ENCODE measurements around the gene LRRC47. TPM values are rescaled to one million over a fixed set of nuclear protein-coding genes. Genes with fewer than 3 reads are reported as not detected.

The LRRC47 gene
- total and polyA plus RNA-seq, 2 experiments from 2014 or later, result 15.1 to 41.9 TPM

DNA sequence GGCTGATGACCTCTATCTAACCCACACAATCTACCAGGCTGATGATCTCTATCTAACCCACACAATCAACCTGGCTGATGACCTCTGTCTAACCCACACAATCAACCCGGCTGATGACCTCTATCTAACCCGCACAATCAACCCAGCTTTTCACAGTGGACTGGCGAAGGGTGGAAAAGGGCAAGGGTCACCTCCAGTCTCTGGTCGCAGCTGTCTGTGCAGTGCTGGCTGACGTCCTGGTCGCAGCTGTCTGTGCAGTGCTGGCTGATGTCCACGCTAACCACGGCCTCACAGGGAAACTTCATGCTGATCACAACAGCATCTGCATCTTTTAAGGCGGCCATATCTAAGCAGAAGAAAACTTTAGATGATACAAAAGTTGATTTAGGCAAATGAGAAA, 56.3 kb downstream of the LRRC47 start:
- TF ChIP-seq EZH2phosphoT487 (IDR thresholded peaks at IDR 0.05; ENCODE audit: insufficient read depth, low read depth) (no peak), EZH2 (IDR thresholded peaks at IDR 0.05; ENCODE audit: insufficient read depth, poor library complexity, severe bottlenecking) (no peak)
- Histone ChIP-seq H3K36me3 (ENCODE audit: low read depth) (no peaks in the 10 kb centered on the region), H3K9ac (no peak overlapping the region), H3K4me1 (ENCODE audit: insufficient read depth) (no peaks in the 10 kb centered on the region), H4K20me1 (ENCODE audit: insufficient read depth) (no peaks in the 10 kb centered on the region), H3K79me2 (ENCODE audit: insufficient read depth) (no peaks in the 10 kb centered on the region), H3K4me3 (no peak overlapping the region), H3F3A (ENCODE audit: insufficient read depth) (no peaks in the 10 kb centered on the region), H3K4me2 (ENCODE audit: unreplicated experiment) (no peak overlapping the region), H3K27me3 (replicated peaks; ENCODE audit: insufficient read depth) (no peaks in the 10 kb centered on the region), H3K9me3 (ENCODE audit: low read depth) (no peaks in the 10 kb centered on the region), H3K9me2 (ENCODE audit: insufficient read depth) (no peaks in the 10 kb centered on the region), H2AFZ (no peak overlapping the region), H3K27ac (no peak overlapping the region)
- WGBS, 2 experiments (ENCODE audit: low coverage in 1 of 2, low lambda C conversion rate in 2 of 2, missing lambda C conversion rate in 2 of 2), result 93% methylated on average over 9 of the region's 9 CpGs
- in situ Hi-C loops (cut with MboI), result no loop called here
- DNase-seq, result no peak

DNA sequence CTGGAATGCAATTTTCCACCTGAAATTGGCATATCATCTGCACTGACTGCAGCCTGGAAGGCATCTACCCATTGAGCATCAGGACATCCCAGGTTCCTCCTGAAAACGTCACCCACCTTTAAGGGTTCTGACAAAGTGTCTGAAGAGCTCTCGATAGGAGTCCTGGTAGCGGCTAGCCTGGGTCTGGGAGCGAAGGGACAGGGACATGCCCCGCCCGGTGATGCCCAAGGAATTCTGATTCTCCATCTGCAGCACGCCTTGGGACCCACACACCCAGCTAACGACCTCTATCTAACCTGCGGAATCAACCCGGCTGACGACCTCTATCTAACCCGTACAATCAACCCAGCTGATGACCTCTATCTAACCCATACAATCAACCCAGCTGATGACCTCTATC, 57.4 kb downstream of the LRRC47 start:
- Histone ChIP-seq H3K9ac (no peak overlapping the region), H3K79me2 (ENCODE audit: insufficient read depth) (no peaks in the 10 kb centered on the region), H3K9me3 (ENCODE audit: low read depth) (no peaks in the 10 kb centered on the region), H3K36me3 (ENCODE audit: low read depth) (no peaks in the 10 kb centered on the region), H4K20me1 (ENCODE audit: insufficient read depth) (no peaks in the 10 kb centered on the region), H3K4me3 (no peak overlapping the region), H3K27ac (no peak overlapping the region), H2AFZ (no peak overlapping the region), H3K4me2 (ENCODE audit: unreplicated experiment) (no peak overlapping the region), H3K9me2 (ENCODE audit: insufficient read depth) (no peaks in the 10 kb centered on the region), H3K27me3 (replicated peaks; ENCODE audit: insufficient read depth) (no peaks in the 10 kb centered on the region), H3F3A (ENCODE audit: insufficient read depth) (no peaks in the 10 kb centered on the region), H3K4me1 (ENCODE audit: insufficient read depth) (no peaks in the 10 kb centered on the region)
- DNase-seq, result no peak
- in situ Hi-C loops (cut with MboI), result no loop called here
- TF ChIP-seq EZH2phosphoT487 (IDR thresholded peaks at IDR 0.05; ENCODE audit: insufficient read depth, low read depth), result no peak
- TF ChIP-seq EZH2 (IDR thresholded peaks at IDR 0.05; ENCODE audit: insufficient read depth, poor library complexity, severe bottlenecking), result no peak
- 96 to 98% methylated on average over 12 of the region's 12 CpGs for WGBS, 2 experiments (ENCODE audit: low coverage in 1 of 2, low lambda C conversion rate in 2 of 2, missing lambda C conversion rate in 2 of 2)

DNA sequence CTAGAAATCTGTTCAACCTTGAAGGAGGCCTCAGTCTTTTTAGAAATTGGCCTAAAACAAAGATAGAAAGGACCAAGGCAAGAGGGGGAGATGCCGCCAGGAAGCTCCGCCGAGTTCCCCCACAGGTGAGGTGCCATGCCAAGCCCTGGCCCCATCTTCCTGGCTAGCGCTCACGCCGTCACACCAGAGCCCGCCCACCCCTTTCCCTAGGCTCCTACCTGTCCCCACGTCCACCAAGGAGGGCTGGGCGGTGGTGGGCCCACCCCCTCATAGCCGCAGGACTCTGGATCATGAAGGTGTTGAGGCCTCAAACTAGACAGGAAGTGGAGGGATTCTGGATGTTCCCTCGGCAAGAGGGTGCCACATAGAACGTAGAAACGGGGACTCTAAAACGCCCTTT, 59.6 kb downstream of the LRRC47 start:
- TF ChIP-seq EZH2phosphoT487 (IDR thresholded peaks at IDR 0.05; ENCODE audit: insufficient read depth, low read depth) (no peak), EZH2 (IDR thresholded peaks at IDR 0.05; ENCODE audit: insufficient read depth, poor library complexity, severe bottlenecking) (no peak)
- Histone ChIP-seq H3K9ac (no peak overlapping the region), H3K36me3 (ENCODE audit: low read depth) (no peaks in the 10 kb centered on the region), H3K79me2 (ENCODE audit: insufficient read depth) (no peaks in the 10 kb centered on the region), H3K9me2 (ENCODE audit: insufficient read depth) (no peaks in the 10 kb centered on the region), H3K27me3 (replicated peaks; ENCODE audit: insufficient read depth) (no peaks in the 10 kb centered on the region), H3K4me2 (ENCODE audit: unreplicated experiment) (no peak overlapping the region), H3K9me3 (ENCODE audit: low read depth) (no peaks in the 10 kb centered on the region), H2AFZ (no peak overlapping the region), H4K20me1 (ENCODE audit: insufficient read depth) (no peaks in the 10 kb centered on the region), H3K4me3 (no peak overlapping the region), H3F3A (ENCODE audit: insufficient read depth) (no peaks in the 10 kb centered on the region), H3K4me1 (ENCODE audit: insufficient read depth) (peaks cover 7% of the 10 kb centered on the region; the same call in 1 of the 2 replicates), H3K27ac (no peak overlapping the region)
- WGBS, 2 experiments (ENCODE audit: low coverage in 1 of 2, low lambda C conversion rate in 2 of 2, missing lambda C conversion rate in 2 of 2), result 89 to 92% methylated on average over 14 of the region's 14 CpGs
- no peak for DNase-seq
- in situ Hi-C loops (cut with MboI), result no loop called here

DNA sequence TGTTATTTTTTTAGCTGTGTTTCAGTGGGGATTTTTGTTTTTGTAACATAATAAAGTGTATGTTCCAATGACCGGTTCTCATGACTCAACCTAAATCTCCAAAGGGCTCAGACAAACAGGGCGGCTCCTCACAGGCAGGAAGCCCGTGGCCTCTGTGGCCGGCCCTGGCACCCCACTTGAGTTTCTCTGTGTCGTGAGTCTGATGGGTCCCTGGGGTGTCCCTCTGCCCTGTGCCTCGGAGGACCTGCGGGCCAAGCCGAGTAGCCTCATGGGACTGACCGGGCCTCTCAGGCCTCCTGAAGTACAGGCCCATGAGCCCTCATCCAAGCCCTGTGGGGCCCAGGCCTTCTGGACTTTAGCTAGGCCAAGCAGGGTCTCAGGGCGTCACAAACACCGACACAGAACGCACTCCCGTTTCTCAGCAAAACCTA, 60.2 kb downstream of the LRRC47 start:
- Histone ChIP-seq H3K4me3 (no peak overlapping the region), H3K4me1 (ENCODE audit: insufficient read depth) (peaks cover 7% of the 10 kb centered on the region; the same call in 1 of the 2 replicates), H4K20me1 (ENCODE audit: insufficient read depth) (no peaks in the 10 kb centered on the region), H3K9ac (no peak overlapping the region), H3F3A (ENCODE audit: insufficient read depth) (no peaks in the 10 kb centered on the region), H3K4me2 (ENCODE audit: unreplicated experiment) (no peak overlapping the region), H2AFZ (no peak overlapping the region), H3K9me3 (ENCODE audit: low read depth) (no peaks in the 10 kb centered on the region), H3K36me3 (ENCODE audit: low read depth) (no peaks in the 10 kb centered on the region), H3K27ac (no peak overlapping the region), H3K27me3 (replicated peaks; ENCODE audit: insufficient read depth) (no peaks in the 10 kb centered on the region), H3K79me2 (ENCODE audit: insufficient read depth) (no peaks in the 10 kb centered on the region), H3K9me2 (ENCODE audit: insufficient read depth) (no peaks in the 10 kb centered on the region)
- WGBS, 2 experiments (ENCODE audit: low coverage in 1 of 2, low lambda C conversion rate in 2 of 2, missing lambda C conversion rate in 2 of 2), result 85 to 91% methylated on average over 13 of the region's 13 CpGs
- DNase-seq, result no peak
- TF ChIP-seq EZH2 (IDR thresholded peaks at IDR 0.05; ENCODE audit: insufficient read depth, poor library complexity, severe bottlenecking) (no peak), EZH2phosphoT487 (IDR thresholded peaks at IDR 0.05; ENCODE audit: insufficient read depth, low read depth) (no peak)
- in situ Hi-C loops (cut with MboI), result no loop called here

DNA sequence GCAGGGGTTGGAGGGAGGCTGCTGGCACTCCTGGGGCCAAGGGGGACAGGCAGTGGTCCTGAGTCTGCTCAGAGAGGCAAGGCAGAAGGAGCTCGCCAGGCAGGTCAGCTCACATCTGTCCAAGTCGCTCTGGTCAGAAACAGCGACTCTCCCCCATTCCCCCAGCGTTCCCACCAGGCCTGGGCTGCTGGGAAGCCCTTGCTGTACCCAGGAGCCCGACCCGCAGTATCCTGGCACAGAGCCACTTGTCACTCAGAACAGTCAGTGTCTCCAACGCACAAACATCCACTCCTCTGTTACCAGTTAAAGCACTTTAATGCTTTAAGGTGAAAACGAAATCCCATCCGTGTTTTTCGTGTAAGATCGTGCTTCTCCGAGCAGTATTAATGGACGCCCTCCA, 60.6 kb downstream of the LRRC47 start:
- H3K9me3 ChIP-seq (ENCODE audit: low read depth), result no peaks in the 10 kb centered on the region
- H3K79me2 ChIP-seq (ENCODE audit: insufficient read depth), result no peaks in the 10 kb centered on the region
- no peaks in the 10 kb centered on the region for H3K27me3 ChIP-seq (replicated peaks; ENCODE audit: insufficient read depth)
- H3K36me3 ChIP-seq (ENCODE audit: low read depth), result no peaks in the 10 kb centered on the region
- WGBS, 2 experiments (ENCODE audit: low coverage in 1 of 2, low lambda C conversion rate in 2 of 2, missing lambda C conversion rate in 2 of 2), result 82% methylated on average over 13 of the region's 13 CpGs
- peaks cover 7% of the 10 kb centered on the region; the same call in 1 of the 2 replicates for H3K4me1 ChIP-seq (ENCODE audit: insufficient read depth)
- H3K4me2 ChIP-seq (ENCODE audit: unreplicated experiment), result no peak overlapping the region
- no peak overlapping the region for H3K27ac ChIP-seq
- DNase-seq, result no peak
- TF ChIP-seq EZH2 (IDR thresholded peaks at IDR 0.05; ENCODE audit: insufficient read depth, poor library complexity, severe bottlenecking), result no peak
- TF ChIP-seq EZH2phosphoT487 (IDR thresholded peaks at IDR 0.05; ENCODE audit: insufficient read depth, low read depth), result no peak
- H3K9me2 ChIP-seq (ENCODE audit: insufficient read depth), result no peaks in the 10 kb centered on the region
- in situ Hi-C loops (cut with MboI), result no loop called here
- no peak overlapping the region for H2AFZ ChIP-seq
- no peak overlapping the region for H3K9ac ChIP-seq
- no peaks in the 10 kb centered on the region for H4K20me1 ChIP-seq (ENCODE audit: insufficient read depth)
- H3K4me3 ChIP-seq, result no peak overlapping the region
- no peaks in the 10 kb centered on the region for H3F3A ChIP-seq (ENCODE audit: insufficient read depth)
